Measurements from ENCODE around the gene PPFIA3.
"Not testable (repeated sequence)": the region's sequence is repeated elsewhere in the genome, so short reads cannot be mapped to it uniquely, and the experiment has no call there.

Gene PPFIA3

GRCh38 chr19:49125025-49125731 lies 5.8 kb downstream of the PPFIA3 start:
- DNase-seq (ENCODE audit: low spot score), result no peak

- DNase-seq (ENCODE audit: low spot score), result no peak
Measured at GRCh38 chr19:49126575-49126974, 7.2 kb downstream of the PPFIA3 start.

GRCh38 chr19:49127225-49127624 lies 7.9 kb downstream of the PPFIA3 start:
- DNase-seq (ENCODE audit: low spot score), result not testable (repeated sequence)

GRCh38 chr19:49127674-49128544 lies 8.6 kb downstream of the PPFIA3 start:
- DNase-seq (ENCODE audit: low spot score), result peak; percentile 99

GRCh38 chr19:49128545-49129237 lies 9.3 kb downstream of the PPFIA3 start:
- no peak for DNase-seq (ENCODE audit: low spot score)

- no peak for DNase-seq (ENCODE audit: low spot score)
Measured at GRCh38 chr19:49129238-49129583, 9.9 kb downstream of the PPFIA3 start.

GRCh38 chr19:49130325-49130724 lies 11.0 kb downstream of the PPFIA3 start:
- no peak for DNase-seq (ENCODE audit: low spot score)

- no peak for DNase-seq (ENCODE audit: low spot score)
Measured at GRCh38 chr19:49132974-49133609, 13.7 kb downstream of the PPFIA3 start.

- DNase-seq (ENCODE audit: low spot score), result no peak
Measured at GRCh38 chr19:49133621-49134454, 14.5 kb downstream of the PPFIA3 start.

- DNase-seq (ENCODE audit: low spot score), result no peak
Measured at GRCh38 chr19:49135686-49136085, 16.3 kb downstream of the PPFIA3 start.

GRCh38 chr19:49136771-49137171 lies 17.4 kb downstream of the PPFIA3 start:
- DNase-seq (ENCODE audit: low spot score), result no peak

GRCh38 chr19:49140951-49141350 lies 21.6 kb downstream of the PPFIA3 start:
- DNase-seq (ENCODE audit: low spot score), result no peak

GRCh38 chr19:49141352-49141751 lies 22.0 kb downstream of the PPFIA3 start:
- no peak for DNase-seq (ENCODE audit: low spot score)

GRCh38 chr19:49142866-49143335 lies 23.6 kb downstream of the PPFIA3 start:
- peak; percentile 98 for DNase-seq (ENCODE audit: low spot score)

- DNase-seq (ENCODE audit: low spot score), result peak; percentile 89
Measured at GRCh38 chr19:49145573-49146407, 26.4 kb downstream of the PPFIA3 start.

GRCh38 chr19:49146408-49146770 lies 27.0 kb downstream of the PPFIA3 start:
- DNase-seq (ENCODE audit: low spot score), result not testable (repeated sequence)

- no peak for DNase-seq (ENCODE audit: low spot score)
Measured at GRCh38 chr19:49148044-49148682, 28.8 kb downstream of the PPFIA3 start.

- DNase-seq (ENCODE audit: low spot score), result peak; percentile 96
Measured at GRCh38 chr19:49148784-49149651, 29.7 kb downstream of the PPFIA3 start.

GRCh38 chr19:49149652-49150105 lies 30.3 kb downstream of the PPFIA3 start:
- DNase-seq (ENCODE audit: low spot score), result peak; percentile 84

Data from GM03348 (cell line).